GM23338 (cell line): ENCODE results near the gene PPA1.

Experiments
- CREB1 ChIP-seq: fragments of 250-450 bp; sonication (Bioruptor Pico); IDR thresholded peaks from 2 replicates; pipeline ENCODE4 v1.5.0; 2020; ENCODE audit warnings: low read depth, mild to moderate bottlenecking, moderate library complexity
- CTCF ChIP-seq, 2 experiments: fragments of 200-600 bp in 1 of 2; sonication (generic) in 1 of 2; conservative IDR thresholded peaks; 2 replicates each; pipeline versions ENCODE4 v1.5.1 to v1.6.1; 2016 to 2017; ENCODE audit warnings: antibody characterized with exemption in 2 of 2, low read depth in 2 of 2, mild to moderate bottlenecking in 2 of 2, moderate library complexity in 1 of 2
- EZH2 ChIP-seq: fragments of 200-600 bp; sonication (generic); IDR thresholded peaks from one replicate; pipeline ENCODE4 v1.8.0; 2017; ENCODE audit warnings: antibody characterized with exemption, mild to moderate bottlenecking, low read depth; ENCODE audit not compliant: unreplicated experiment
- EZH2phosphoT487 ChIP-seq: fragments of 200-600 bp; sonication (generic); IDR thresholded peaks from one replicate; pipeline ENCODE4 v1.8.1; 2018; ENCODE audit warnings: antibody characterized with exemption; ENCODE audit not compliant: unreplicated experiment
- JUNB ChIP-seq: IDR thresholded peaks from one replicate; pipeline ENCODE4 v1.6.1; 2016; ENCODE audit warnings: antibody characterized with exemption; ENCODE audit not compliant: unreplicated experiment
- NANOG ChIP-seq: IDR thresholded peaks from 2 replicates; pipeline ENCODE4 v1.6.1; 2016; ENCODE audit warnings: antibody characterized with exemption, borderline replicate concordance
- POLR2AphosphoS5 ChIP-seq: IDR thresholded peaks from 2 replicates; pipeline ENCODE4 v1.6.1; 2016; ENCODE audit warnings: antibody characterized with exemption, low read depth
- STAT1 ChIP-seq: IDR thresholded peaks from one replicate; pipeline ENCODE4 v1.6.1; 2016; ENCODE audit warnings: antibody characterized with exemption; ENCODE audit not compliant: unreplicated experiment
- ZNF114 ChIP-seq: fragments of 250-450 bp; sonication (Bioruptor Pico); IDR thresholded peaks from 2 replicates; pipeline ENCODE4 v1.5.0; 2020; ENCODE audit warnings: mild to moderate bottlenecking, moderate library complexity
- ZNF331 ChIP-seq: fragments of 250-450 bp; sonication (Bioruptor Pico); IDR thresholded peaks from 2 replicates; pipeline ENCODE4 v1.5.0; 2020; ENCODE audit warnings: low read depth, mild to moderate bottlenecking, moderate library complexity
- TF ChIP-seq, protein P1 (sequence below): IDR thresholded peaks from one replicate; pipeline ENCODE4 v1.6.1; 2018; ENCODE audit warnings: antibody characterized with exemption; ENCODE audit not compliant: unreplicated experiment
- TF ChIP-seq, protein P2 (sequence below): IDR thresholded peaks from 2 replicates; pipeline ENCODE4 v1.6.1; 2016; ENCODE audit warnings: antibody characterized with exemption
- TF ChIP-seq, protein P3 (sequence below): fragments of 250-450 bp; sonication (Bioruptor Pico); IDR thresholded peaks from 2 replicates; pipeline ENCODE4 v1.5.0; 2020; ENCODE audit warnings: mild to moderate bottlenecking, moderate library complexity

DNA sequence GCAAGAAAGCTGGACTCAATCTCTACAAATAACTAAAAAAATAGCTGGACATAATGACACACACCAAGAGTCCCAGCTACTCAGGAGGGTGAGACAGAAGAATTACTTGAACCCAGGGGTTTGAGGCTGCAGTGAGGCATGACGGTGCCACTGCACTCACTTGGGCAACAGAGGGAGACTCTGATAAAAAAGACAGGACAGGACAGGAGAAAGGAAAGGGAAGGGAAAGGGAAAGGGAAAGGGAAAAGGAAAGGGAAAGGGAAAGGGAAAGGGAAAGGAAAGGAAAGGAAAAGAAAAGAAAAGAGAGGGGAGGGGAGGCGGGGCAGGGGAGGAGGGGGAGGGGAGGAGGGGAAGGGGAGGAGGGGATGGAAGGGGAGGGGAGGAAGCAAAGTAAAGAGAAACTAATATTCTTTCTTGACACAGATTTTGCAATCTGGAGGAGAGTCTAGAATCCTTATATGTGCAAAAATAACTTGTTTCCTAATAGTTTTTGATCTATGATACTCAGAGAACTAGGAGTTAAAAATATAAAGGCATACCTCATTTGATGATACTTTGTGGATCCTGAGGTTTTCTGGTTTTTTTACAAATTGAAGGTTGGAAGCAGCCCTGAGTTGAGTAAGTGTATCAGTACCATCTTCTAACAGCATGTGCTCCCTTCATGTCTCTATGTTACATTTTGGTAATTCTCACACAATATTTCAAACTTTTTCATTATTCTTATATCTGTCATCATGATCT is 70.9 kb downstream of the PPA1 start:
- TF ChIP-seq POLR2AphosphoS5 (no peak), CTCF (conservative IDR thresholded peaks at IDR 0.05; ENCODE audit: low read depth in 2 of 2) (no peak), EZH2 (no peak), EZH2phosphoT487 (no peak), CREB1 (CRISPR knock-in tag) (no peak), STAT1 (no peak), JUNB (no peak), ZNF331 (no peak), NANOG (no peak), ZNF114 (CRISPR knock-in tag) (no peak)
- TF ChIP-seq, protein P1, sequence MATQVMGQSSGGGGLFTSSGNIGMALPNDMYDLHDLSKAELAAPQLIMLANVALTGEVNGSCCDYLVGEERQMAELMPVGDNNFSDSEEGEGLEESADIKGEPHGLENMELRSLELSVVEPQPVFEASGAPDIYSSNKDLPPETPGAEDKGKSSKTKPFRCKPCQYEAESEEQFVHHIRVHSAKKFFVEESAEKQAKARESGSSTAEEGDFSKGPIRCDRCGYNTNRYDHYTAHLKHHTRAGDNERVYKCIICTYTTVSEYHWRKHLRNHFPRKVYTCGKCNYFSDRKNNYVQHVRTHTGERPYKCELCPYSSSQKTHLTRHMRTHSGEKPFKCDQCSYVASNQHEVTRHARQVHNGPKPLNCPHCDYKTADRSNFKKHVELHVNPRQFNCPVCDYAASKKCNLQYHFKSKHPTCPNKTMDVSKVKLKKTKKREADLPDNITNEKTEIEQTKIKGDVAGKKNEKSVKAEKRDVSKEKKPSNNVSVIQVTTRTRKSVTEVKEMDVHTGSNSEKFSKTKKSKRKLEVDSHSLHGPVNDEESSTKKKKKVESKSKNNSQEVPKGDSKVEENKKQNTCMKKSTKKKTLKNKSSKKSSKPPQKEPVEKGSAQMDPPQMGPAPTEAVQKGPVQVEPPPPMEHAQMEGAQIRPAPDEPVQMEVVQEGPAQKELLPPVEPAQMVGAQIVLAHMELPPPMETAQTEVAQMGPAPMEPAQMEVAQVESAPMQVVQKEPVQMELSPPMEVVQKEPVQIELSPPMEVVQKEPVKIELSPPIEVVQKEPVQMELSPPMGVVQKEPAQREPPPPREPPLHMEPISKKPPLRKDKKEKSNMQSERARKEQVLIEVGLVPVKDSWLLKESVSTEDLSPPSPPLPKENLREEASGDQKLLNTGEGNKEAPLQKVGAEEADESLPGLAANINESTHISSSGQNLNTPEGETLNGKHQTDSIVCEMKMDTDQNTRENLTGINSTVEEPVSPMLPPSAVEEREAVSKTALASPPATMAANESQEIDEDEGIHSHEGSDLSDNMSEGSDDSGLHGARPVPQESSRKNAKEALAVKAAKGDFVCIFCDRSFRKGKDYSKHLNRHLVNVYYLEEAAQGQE, result no peak
- TF ChIP-seq, protein P2, sequence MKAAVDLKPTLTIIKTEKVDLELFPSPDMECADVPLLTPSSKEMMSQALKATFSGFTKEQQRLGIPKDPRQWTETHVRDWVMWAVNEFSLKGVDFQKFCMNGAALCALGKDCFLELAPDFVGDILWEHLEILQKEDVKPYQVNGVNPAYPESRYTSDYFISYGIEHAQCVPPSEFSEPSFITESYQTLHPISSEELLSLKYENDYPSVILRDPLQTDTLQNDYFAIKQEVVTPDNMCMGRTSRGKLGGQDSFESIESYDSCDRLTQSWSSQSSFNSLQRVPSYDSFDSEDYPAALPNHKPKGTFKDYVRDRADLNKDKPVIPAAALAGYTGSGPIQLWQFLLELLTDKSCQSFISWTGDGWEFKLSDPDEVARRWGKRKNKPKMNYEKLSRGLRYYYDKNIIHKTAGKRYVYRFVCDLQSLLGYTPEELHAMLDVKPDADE, result no peak
- TF ChIP-seq, protein P3, sequence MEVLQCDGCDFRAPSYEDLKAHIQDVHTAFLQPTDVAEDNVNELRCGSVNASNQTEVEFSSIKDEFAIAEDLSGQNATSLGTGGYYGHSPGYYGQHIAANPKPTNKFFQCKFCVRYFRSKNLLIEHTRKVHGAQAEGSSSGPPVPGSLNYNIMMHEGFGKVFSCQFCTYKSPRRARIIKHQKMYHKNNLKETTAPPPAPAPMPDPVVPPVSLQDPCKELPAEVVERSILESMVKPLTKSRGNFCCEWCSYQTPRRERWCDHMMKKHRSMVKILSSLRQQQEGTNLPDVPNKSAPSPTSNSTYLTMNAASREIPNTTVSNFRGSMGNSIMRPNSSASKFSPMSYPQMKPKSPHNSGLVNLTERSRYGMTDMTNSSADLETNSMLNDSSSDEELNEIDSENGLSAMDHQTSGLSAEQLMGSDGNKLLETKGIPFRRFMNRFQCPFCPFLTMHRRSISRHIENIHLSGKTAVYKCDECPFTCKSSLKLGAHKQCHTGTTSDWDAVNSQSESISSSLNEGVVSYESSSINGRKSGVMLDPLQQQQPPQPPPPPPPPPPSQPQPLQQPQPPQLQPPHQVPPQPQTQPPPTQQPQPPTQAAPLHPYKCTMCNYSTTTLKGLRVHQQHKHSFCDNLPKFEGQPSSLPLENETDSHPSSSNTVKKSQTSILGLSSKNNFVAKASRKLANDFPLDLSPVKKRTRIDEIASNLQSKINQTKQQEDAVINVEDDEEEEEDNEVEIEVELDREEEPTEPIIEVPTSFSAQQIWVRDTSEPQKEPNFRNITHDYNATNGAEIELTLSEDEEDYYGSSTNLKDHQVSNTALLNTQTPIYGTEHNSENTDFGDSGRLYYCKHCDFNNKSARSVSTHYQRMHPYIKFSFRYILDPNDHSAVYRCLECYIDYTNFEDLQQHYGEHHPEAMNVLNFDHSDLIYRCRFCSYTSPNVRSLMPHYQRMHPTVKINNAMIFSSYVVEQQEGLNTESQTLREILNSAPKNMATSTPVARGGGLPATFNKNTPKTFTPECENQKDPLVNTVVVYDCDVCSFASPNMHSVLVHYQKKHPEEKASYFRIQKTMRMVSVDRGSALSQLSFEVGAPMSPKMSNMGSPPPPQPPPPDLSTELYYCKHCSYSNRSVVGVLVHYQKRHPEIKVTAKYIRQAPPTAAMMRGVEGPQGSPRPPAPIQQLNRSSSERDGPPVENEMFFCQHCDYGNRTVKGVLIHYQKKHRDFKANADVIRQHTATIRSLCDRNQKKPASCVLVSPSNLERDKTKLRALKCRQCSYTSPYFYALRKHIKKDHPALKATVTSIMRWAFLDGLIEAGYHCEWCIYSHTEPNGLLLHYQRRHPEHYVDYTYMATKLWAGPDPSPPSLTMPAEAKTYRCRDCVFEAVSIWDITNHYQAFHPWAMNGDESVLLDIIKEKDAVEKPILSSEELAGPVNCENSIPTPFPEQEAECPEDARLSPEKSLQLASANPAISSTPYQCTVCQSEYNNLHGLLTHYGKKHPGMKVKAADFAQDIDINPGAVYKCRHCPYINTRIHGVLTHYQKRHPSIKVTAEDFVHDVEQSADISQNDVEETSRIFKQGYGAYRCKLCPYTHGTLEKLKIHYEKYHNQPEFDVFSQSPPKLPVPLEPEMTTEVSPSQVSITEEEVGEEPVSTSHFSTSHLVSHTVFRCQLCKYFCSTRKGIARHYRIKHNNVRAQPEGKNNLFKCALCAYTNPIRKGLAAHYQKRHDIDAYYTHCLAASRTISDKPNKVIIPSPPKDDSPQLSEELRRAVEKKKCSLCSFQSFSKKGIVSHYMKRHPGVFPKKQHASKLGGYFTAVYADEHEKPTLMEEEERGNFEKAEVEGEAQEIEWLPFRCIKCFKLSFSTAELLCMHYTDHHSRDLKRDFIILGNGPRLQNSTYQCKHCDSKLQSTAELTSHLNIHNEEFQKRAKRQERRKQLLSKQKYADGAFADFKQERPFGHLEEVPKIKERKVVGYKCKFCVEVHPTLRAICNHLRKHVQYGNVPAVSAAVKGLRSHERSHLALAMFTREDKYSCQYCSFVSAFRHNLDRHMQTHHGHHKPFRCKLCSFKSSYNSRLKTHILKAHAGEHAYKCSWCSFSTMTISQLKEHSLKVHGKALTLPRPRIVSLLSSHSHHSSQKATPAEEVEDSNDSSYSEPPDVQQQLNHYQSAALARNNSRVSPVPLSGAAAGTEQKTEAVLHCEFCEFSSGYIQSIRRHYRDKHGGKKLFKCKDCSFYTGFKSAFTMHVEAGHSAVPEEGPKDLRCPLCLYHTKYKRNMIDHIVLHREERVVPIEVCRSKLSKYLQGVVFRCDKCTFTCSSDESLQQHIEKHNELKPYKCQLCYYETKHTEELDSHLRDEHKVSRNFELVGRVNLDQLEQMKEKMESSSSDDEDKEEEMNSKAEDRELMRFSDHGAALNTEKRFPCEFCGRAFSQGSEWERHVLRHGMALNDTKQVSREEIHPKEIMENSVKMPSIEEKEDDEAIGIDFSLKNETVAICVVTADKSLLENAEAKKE (CRISPR knock-in tag), result no peak
